ENCODE data around the gene FAM83B.

- TF ChIP-seq, protein P1, sequence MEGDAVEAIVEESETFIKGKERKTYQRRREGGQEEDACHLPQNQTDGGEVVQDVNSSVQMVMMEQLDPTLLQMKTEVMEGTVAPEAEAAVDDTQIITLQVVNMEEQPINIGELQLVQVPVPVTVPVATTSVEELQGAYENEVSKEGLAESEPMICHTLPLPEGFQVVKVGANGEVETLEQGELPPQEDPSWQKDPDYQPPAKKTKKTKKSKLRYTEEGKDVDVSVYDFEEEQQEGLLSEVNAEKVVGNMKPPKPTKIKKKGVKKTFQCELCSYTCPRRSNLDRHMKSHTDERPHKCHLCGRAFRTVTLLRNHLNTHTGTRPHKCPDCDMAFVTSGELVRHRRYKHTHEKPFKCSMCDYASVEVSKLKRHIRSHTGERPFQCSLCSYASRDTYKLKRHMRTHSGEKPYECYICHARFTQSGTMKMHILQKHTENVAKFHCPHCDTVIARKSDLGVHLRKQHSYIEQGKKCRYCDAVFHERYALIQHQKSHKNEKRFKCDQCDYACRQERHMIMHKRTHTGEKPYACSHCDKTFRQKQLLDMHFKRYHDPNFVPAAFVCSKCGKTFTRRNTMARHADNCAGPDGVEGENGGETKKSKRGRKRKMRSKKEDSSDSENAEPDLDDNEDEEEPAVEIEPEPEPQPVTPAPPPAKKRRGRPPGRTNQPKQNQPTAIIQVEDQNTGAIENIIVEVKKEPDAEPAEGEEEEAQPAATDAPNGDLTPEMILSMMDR (IDR thresholded peaks at IDR 0.05; ENCODE audit: low read depth, low read length), result no peak
- TF ChIP-seq POLR2A (IDR thresholded peaks at IDR 0.05; ENCODE audit: extremely low read depth, insufficient read length), result no peak
- TF ChIP-seq, protein P2, sequence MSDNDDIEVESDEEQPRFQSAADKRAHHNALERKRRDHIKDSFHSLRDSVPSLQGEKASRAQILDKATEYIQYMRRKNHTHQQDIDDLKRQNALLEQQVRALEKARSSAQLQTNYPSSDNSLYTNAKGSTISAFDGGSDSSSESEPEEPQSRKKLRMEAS (IDR thresholded peaks at IDR 0.05; ENCODE audit: low read depth, low read length), result no peak
- TF ChIP-seq MYC (IDR thresholded peaks at IDR 0.05; ENCODE audit: low read depth, low read length), result no peak
Measured at GRCh38 chr6:54981647-54982046, 135.1 kb downstream of the FAM83B start.

All from NB4 (cell line).